Hepatocyte (in vitro differentiated cells): ENCODE data around the gene TOX2.

Experiments
- EZH2 ChIP-seq: fragments of 200-600 bp; sonication (generic); IDR thresholded peaks from 2 replicates; pipeline ENCODE4 v1.6.1; 2016; ENCODE audit warnings: antibody characterized with exemption, mild to moderate bottlenecking, borderline replicate concordance
- EZH2phosphoT487 ChIP-seq: fragments of 200-600 bp; sonication (generic); IDR thresholded peaks from one replicate; pipeline ENCODE4 v1.6.1; 2018; ENCODE audit warnings: antibody characterized with exemption, mild to moderate bottlenecking, low read depth, moderate library complexity; ENCODE audit not compliant: unreplicated experiment, severe bottlenecking
- TF ChIP-seq, protein P1 (sequence below): fragments of 200-600 bp; sonication (generic); IDR thresholded peaks from 2 replicates; pipeline ENCODE4 v1.5.1; 2016; ENCODE audit warnings: antibody characterized with exemption, mild to moderate bottlenecking; ENCODE audit not compliant: poor library complexity

DNA sequence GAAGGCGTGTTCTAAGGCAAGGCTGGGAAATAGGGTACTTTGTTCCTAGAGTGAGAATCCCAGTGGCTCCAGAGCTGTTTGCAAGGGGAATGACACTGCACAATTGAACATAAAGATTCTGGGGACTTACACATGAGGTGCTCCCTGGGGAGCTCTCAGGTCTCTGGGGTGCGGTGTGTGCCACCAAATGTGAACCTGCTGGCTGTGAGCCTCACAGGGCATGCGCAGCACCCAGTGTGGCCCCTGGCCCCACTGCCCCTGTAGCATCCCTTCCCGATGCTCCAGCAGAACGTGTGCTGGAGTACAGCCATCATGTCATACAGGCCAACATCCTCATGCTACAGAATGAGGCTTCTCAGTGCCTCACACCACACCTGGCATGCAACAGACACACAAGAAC is 68.2 kb downstream of the TOX2 start:
- TF ChIP-seq, protein P1, sequence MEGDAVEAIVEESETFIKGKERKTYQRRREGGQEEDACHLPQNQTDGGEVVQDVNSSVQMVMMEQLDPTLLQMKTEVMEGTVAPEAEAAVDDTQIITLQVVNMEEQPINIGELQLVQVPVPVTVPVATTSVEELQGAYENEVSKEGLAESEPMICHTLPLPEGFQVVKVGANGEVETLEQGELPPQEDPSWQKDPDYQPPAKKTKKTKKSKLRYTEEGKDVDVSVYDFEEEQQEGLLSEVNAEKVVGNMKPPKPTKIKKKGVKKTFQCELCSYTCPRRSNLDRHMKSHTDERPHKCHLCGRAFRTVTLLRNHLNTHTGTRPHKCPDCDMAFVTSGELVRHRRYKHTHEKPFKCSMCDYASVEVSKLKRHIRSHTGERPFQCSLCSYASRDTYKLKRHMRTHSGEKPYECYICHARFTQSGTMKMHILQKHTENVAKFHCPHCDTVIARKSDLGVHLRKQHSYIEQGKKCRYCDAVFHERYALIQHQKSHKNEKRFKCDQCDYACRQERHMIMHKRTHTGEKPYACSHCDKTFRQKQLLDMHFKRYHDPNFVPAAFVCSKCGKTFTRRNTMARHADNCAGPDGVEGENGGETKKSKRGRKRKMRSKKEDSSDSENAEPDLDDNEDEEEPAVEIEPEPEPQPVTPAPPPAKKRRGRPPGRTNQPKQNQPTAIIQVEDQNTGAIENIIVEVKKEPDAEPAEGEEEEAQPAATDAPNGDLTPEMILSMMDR: no peak
- TF ChIP-seq EZH2 (no peak), EZH2phosphoT487 (no peak)
